Renal cortex interstitium (tissue), 11 donors: ENCODE data around the gene GPC6. TPM values are rescaled to one million over a fixed set of nuclear protein-coding genes. Genes with fewer than 3 reads are reported as not detected.
"Not testable (repeated sequence)": the region's sequence is repeated elsewhere in the genome, so short reads cannot be mapped to it uniquely, and the experiment has no call there.

Experiments used
- DNase-seq, 11 donors: peaks; one replicate each; pipeline ENCODE4 v3.0.0-alpha.2; 2013; ENCODE audit warnings: low read depth in 9 of 11, low spot score in 4 of 11; ENCODE audit errors: extremely low read depth in 1 of 11
- polyA plus RNA-seq, 3 donors: library from polyadenylated mRNA; unstranded; fragments of 120-200 nt; gene quantifications; one replicate each; pipeline ENCODE4 v1.2.1, GENCODE V29; 2013; ENCODE audit not compliant: insufficient read length in 3 of 3

The GPC6 gene
- polyA plus RNA-seq, 3 donors: 54.1 to 67.2 (median 57.5) TPM

GRCh38 chr13:93298713-93299112, 72.1 kb downstream of the GPC6 start:
- DNase-seq: no peak

DNA sequence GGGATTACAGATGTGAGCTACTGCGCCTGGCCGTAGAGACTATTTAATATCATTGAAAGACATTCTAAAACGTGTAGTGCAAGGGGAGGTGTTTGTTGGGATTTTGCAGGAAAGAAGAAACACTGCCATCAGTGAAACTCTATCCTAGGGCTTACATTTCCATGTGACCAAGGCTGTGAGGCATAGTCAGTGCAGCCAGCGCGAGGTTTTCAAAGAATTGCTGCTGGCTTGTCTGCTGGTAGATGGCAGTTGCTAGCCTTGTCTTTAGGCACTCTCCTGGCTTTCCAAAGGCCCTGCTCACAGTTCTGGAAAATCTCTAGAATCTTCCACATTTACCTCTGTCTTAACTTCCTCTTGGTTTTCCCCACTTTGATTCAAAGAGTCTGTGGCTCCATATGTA, 77.5 kb downstream of the GPC6 start:
- no peak for DNase-seq

- no peak for DNase-seq
Observed at GRCh38 chr13:93304868-93305613, 78.4 kb downstream of the GPC6 start.

- DNase-seq: no peak
Observed at GRCh38 chr13:93305886-93306285, 79.3 kb downstream of the GPC6 start.

GRCh38 chr13:93307136-93307535, 80.5 kb downstream of the GPC6 start:
- DNase-seq: no peak

GRCh38 chr13:93307651-93308050, 81.0 kb downstream of the GPC6 start:
- no peak for DNase-seq

GRCh38 chr13:93309886-93310523, 83.4 kb downstream of the GPC6 start:
- peak in 6 of 11 donors; percentile 7 to 25 (median 16) for DNase-seq

DNA sequence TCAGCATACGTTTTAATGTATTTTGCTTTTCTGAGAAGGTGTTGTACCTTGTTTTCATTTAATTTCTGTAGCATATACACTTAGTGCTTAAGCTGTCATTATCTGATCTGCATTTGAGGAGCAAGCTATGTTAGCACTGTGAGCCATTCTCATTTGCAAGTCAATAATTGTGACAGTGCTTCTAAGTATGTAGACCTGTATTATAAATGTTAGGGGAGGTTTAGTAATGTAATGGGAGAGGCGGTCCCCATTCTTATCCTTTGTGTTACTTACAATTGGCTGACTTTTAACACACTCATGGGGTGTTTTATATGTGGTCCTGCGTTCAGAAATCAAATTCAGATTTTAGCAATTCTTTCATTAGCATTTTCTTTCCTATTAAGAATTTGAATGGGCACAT, 90.2 kb downstream of the GPC6 start:
- no peak for DNase-seq

GRCh38 chr13:93318534-93319254, 92.1 kb downstream of the GPC6 start:
- no peak for DNase-seq

DNA sequence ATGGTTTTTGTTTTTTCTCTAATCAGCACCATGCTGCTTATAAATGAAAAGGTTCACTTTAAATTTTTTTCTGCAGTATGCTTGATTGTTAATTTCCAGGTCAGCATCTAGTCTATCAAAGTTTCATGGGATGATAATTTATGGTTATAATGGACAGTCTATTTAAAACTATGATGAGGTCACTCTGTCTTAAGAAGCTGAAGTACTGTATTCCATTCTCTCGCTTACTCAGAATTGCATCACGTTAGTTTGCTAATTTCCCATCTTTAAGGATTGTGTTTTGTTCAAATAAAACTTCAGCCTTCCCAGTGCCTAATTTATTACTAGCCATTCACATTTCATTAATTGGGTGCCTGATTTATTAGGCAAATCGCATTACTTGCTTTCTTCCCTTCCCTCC, 94.3 kb downstream of the GPC6 start:
- DNase-seq: no peak

- not testable (repeated sequence) for DNase-seq
Observed at GRCh38 chr13:93323880-93324279, 97.3 kb downstream of the GPC6 start.

- DNase-seq: no peak
Observed at GRCh38 chr13:93325303-93326233, 99.0 kb downstream of the GPC6 start.

DNA sequence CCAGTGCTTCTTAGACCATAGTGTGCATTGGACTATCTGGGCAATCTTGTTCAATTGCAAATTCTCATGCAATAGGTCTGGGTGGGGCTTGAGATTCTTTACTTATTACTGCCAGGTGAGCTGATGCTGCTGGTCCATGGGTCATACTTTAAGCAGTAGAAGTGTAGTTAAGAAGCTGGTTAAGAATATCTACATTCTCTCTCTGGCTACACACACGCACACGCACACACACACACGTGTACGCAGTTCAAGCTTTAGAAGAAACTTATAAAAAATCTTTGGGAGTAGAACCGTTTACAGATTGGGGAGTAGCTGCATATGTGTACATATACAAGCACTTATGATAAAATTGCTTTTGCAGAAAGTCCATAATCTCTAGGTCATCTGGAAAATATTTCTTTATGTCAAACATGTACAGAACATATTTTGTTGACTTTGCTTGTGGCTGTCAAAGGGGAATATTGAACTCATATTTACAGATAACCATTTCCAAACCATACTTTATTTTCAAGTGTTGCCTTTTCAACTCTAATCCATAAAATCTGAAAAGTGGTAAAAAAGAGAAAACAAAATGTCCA, 99.7 kb downstream of the GPC6 start:
- DNase-seq: no peak

DNA sequence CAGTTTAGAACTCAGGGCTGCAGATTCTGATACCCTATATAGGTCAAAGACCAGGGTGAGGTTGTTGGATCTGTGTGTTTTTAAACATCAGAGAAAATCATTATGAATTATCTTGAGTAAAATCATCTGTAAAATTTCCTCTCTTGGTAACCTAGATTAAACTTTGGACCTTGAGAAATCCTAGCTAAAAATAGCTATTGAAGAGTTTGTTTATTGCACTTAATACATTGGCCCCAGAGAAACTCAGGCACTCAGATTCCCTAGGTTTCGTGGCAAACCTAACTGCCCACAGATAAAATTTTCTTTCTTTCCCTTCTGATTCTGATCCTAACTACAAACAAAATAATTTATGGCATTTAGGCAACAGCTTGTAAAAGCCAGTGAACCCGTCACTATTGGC, 102.3 kb downstream of the GPC6 start:
- no peak for DNase-seq

GRCh38 chr13:93336728-93337127, 110.1 kb downstream of the GPC6 start:
- DNase-seq: no peak

GRCh38 chr13:93338030-93338429, 111.4 kb downstream of the GPC6 start:
- DNase-seq: no peak

GRCh38 chr13:93338906-93339305, 112.3 kb downstream of the GPC6 start:
- DNase-seq: no peak

DNA sequence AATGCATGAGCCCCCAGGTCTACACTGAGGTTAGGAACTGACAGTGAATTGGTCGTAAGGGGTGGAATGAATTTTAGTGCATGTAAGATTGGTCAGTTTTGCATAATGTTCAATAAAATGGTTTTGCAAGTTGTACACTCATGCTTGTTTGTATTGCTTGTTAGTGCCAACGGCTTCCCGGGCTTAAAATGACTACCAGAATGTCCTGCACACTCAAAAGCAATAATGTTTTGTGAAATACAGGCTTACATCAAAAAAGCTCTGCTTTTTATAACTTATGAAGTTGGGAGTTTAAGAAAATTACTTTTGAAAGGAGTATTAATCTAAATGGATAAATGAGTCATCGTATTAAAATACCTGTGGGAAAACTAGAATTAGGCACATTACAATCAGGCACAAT, 112.9 kb downstream of the GPC6 start:
- no peak for DNase-seq

DNA sequence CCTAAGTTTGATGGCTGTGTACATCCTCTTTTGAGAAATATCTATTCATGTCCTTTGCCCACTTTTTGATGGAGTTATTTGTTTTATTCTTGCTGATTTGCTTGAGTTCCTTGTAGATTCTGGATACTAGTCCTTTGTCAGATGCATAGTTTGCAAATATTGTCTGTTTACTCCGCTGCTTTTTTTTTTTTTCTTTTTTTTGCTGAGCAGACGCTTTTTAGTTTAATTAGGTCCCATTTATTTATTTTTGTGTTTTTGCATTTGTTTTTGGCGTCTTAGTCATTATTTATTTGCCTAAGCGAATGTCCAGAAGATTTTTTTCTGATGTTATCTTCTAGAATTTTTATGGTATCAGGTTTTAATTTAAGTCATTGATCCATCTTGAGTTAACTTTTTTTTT, 114.9 kb downstream of the GPC6 start:
- DNase-seq: no peak
